Coronary artery (tissue), 2 donors: ENCODE measurements around the gene THAP8.

ENCODE experiments used
- DNase-seq: peaks from one replicate; pipeline ENCODE4 v3.0.0-alpha.2; 2017; ENCODE audit warnings: low spot score
- H3K27ac ChIP-seq, 2 donors: fragments of 200-600 bp; sonication (generic); one replicate each; pipeline ENCODE4 v1.5.1; 2016 to 2019
- H3K4me3 ChIP-seq: fragments of 200-600 bp; sonication (generic); 2 replicates; pipeline ENCODE4 v1.5.1; 2016; ENCODE audit warnings: mild to moderate bottlenecking, moderate library complexity
- CTCF ChIP-seq: fragments of 200-600 bp; sonication (generic); IDR thresholded peaks from one replicate; pipeline ENCODE4 v1.5.1; 2019; ENCODE audit warnings: antibody characterized with exemption

The THAP8 gene

GRCh38 chr19:35993923-35994598 is 60.0 kb downstream of the THAP8 start:
- Histone ChIP-seq H3K27ac (no peak overlapping the region), H3K4me3 (peak overlapping the region; percentile 84)
- no peak for TF ChIP-seq CTCF
- DNase-seq = no peak

- no peak for DNase-seq
- H3K27ac ChIP-seq = no peak overlapping the region
Measured at GRCh38 chr19:35992907-35993765, 60.9 kb downstream of the THAP8 start.

GRCh38 chr19:35991731-35992450 is 62.2 kb downstream of the THAP8 start:
- TF ChIP-seq CTCF = no peak
- Histone ChIP-seq H3K4me3 (no peak overlapping the region), H3K27ac (no peak overlapping the region)
- no peak for DNase-seq

More at GRCh38 chr19:35992907-35993765, 60.9 kb downstream of the THAP8 start:
- no peak for TF ChIP-seq CTCF
- no peak overlapping the region for H3K4me3 ChIP-seq

- no peak for DNase-seq
- TF ChIP-seq CTCF = no peak
- H3K4me3 ChIP-seq = no peak overlapping the region
- H3K27ac ChIP-seq = no peak overlapping the region
Measured at GRCh38 chr19:35990771-35991730, 63.0 kb downstream of the THAP8 start.

- Histone ChIP-seq H3K27ac (no peak overlapping the region), H3K4me3 (no peak overlapping the region)
- TF ChIP-seq CTCF = no peak
- DNase-seq = no peak
Measured at GRCh38 chr19:35990156-35990555, 63.9 kb downstream of the THAP8 start.

- DNase-seq = no peak
- Histone ChIP-seq H3K4me3 (no peak overlapping the region), H3K27ac (no peak overlapping the region)
- no peak for TF ChIP-seq CTCF
Measured at GRCh38 chr19:35988824-35989223, 65.3 kb downstream of the THAP8 start.
